Stimulated activated CD8-positive, alpha-beta memory T cell treated with anti-CD3 and anti-CD28 coated beads, Interleukin-15, amount 100 ng/mL, for 1 hour (primary cell): Measurements from ENCODE around the gene IMMP2L.

Source experiments
- DNase-seq: peaks from one replicate; pipeline ENCODE4 v3.0.0-alpha.2; 2020; ENCODE audit warnings: low read depth

Gene IMMP2L

GRCh38 chr7:110625294-110625693 lies 937.0 kb downstream of the IMMP2L start:
- no peak for DNase-seq

- no peak for DNase-seq
These were observed 938.9 kb downstream of the IMMP2L start for GRCh38 chr7:110623436-110623835.

- DNase-seq = no peak
These were observed 941.0 kb downstream of the IMMP2L start for GRCh38 chr7:110621289-110621688.

GRCh38 chr7:110620110-110620735 lies 942.1 kb downstream of the IMMP2L start:
- no peak for DNase-seq
